ENCODE measurements around the gene ELF3.
"Not testable (repeated sequence)": the region's sequence is repeated elsewhere in the genome, so short reads cannot be mapped to it uniquely, and the experiment has no call there.

The ELF3 gene

DNA sequence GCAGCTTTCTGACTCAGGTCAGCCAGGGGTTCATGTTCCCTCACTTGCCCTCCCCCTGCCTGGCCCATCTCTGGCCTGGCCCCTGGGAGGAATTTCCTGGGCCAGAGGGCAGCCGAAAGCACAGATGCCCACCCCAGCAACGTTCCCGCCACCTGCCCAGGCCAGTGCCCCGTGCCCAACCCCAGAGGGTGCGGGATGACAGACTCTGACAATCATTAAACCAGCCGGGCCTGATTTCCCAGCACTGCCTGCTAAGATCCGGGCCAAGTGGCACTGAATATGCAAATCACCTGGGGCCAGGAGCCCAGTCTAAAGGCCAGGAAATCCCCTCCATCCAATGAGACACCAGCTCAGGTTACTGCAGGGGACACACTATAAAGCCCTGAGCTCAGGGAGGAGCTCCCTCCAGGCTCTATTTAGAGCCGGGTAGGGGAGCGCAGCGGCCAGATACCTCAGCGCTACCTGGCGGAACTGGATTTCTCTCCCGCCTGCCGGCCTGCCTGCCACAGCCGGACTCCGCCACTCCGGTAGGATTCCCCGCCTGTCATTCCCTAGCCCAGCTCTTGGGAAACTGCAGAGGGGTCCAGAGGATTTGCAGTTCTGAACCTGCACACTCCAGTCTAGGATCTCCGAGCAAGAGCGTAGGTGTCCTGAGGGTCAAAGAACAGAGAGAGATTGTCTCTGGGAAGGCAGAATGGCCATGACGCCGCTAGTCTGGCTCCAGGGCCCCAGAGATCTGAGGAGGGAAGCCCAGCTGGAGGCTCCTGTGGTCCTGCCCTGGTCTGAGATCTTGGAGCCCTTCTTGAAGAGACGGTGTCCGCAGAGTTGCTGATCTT lies at the start of gene ELF3:
Gene ELF3 (plus strand): TSS at position 408 of the 836 bp plus-strand sequence. CDS start 550 bp downstream, outside the sequence.
- in situ Hi-C loops (cut with HindIII; ENCODE audit: low pct_ligation_motif_present, low pct_unique_long_range_greater_than_20kb, low sequenced_read_pairs): no loop called here

DNA sequence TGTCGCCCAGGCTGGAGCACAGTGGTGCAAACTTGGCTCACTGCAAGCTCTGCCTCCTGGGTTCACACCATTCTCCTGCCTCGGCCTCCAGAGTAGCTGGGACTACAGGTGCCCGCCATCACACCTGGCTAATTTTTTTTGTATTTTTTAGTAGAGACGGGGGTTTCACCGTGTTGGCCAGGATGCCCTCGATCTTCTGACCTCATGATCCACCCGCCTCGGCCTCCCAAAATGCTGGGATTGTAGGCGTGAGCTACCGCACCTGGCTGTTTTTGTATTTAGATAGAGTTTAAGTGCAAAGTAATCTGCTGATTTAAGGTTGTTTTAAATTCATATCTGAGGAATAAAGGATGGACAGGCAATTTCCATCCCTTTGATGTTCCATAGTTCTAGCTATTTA lies 48.0 kb upstream of the ELF3 start:
- DNase-seq; in situ Hi-C loops (cut with HindIII; ENCODE audit: low pct_ligation_motif_present, low pct_unique_long_range_greater_than_20kb, low sequenced_read_pairs): not testable (repeated sequence)

More for the DNA sequence above, at the start of gene ELF3:
- DNase-seq: peak; percentile 99

GRCh38 chr1:201964261-201964660 lies 46.1 kb upstream of the ELF3 start:
- in situ Hi-C loops (cut with HindIII; ENCODE audit: low pct_ligation_motif_present, low pct_unique_long_range_greater_than_20kb, low sequenced_read_pairs): no loop called here
- no peak for DNase-seq

- in situ Hi-C loops (cut with HindIII; ENCODE audit: low pct_ligation_motif_present, low pct_unique_long_range_greater_than_20kb, low sequenced_read_pairs): no loop called here
- DNase-seq: peak; percentile 26
Measured at GRCh38 chr1:201966171-201966570, 44.2 kb upstream of the ELF3 start.

DNA sequence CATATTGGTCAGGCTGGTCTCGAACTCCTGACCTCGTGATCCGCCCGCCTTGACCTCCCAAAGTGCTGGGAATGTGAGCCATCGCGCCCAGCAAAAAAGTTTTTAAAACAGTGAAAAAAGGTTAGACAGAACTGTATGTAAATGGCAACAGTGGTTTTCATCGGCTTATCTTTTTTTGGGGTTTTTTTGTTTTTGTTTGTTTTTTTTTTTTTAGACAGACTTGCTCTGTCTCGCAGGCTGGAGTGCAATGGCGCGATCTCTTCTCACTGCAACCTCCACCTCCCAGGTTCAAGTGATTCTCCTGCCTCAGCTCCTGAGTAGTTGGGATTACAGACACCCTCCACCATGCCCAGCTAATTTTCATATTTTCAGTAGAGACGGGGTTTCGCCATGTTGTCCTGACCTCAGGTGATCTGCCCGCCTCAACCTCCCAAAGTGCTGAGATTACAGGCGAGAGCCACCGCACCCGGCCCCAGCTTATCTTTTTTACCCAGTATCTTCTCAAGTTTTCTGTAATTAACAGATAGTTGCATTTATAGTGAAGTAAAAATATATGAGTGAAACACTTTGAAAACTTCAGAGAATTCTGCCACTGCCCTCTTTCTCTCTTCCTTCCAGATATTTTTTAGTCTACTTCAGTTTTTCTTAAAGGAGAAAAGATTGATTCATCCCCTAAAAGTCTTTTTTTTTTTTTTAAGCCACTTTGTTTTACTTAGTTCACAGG lies 42.0 kb upstream of the ELF3 start:
- in situ Hi-C loops (cut with HindIII; ENCODE audit: low pct_ligation_motif_present, low pct_unique_long_range_greater_than_20kb, low sequenced_read_pairs): no loop called here
- no peak for DNase-seq

DNA sequence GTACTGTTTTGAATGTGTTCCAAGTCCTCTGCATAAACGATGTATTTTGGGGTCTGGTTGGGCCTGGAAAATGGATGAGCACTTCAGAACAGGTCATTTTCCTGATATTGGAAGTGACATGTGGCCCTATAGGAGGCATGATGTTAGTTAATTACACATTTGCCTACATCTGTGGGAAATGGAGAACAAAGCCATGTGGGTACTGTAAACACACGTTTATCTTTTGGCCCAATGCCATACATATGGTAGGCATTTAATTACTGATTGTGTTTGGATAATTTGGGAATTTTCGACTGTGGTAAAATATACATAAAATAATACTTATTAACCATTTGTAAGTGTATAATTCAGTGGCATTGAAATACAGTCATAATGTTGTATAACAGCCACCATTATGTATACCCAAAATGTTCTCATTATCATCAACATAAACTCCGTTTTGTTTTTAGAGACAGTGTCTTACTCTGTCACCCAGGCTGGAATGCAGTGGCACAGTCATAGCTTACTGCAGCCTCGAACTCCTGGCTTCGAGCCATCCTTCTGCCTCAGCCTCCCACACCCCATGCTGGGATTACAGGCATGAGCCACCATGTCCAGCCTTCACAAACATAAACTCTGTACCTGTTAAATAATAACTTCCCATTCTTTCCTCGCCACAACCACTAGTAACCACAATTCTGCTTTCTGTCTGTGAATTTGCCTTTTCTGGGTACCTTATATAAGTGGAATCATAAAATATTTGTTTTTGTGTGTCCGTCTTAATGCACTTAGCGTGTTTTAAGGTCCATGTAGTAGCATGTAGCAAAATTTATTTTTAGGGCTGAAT lies 39.8 kb upstream of the ELF3 start:
- in situ Hi-C loops (cut with HindIII; ENCODE audit: low pct_ligation_motif_present, low pct_unique_long_range_greater_than_20kb, low sequenced_read_pairs): no loop called here
- peak; percentile 58 for DNase-seq

- in situ Hi-C loops (cut with HindIII; ENCODE audit: low pct_ligation_motif_present, low pct_unique_long_range_greater_than_20kb, low sequenced_read_pairs): no loop called here
- DNase-seq: no peak
Measured at GRCh38 chr1:201982082-201982622, 28.2 kb upstream of the ELF3 start.

DNA sequence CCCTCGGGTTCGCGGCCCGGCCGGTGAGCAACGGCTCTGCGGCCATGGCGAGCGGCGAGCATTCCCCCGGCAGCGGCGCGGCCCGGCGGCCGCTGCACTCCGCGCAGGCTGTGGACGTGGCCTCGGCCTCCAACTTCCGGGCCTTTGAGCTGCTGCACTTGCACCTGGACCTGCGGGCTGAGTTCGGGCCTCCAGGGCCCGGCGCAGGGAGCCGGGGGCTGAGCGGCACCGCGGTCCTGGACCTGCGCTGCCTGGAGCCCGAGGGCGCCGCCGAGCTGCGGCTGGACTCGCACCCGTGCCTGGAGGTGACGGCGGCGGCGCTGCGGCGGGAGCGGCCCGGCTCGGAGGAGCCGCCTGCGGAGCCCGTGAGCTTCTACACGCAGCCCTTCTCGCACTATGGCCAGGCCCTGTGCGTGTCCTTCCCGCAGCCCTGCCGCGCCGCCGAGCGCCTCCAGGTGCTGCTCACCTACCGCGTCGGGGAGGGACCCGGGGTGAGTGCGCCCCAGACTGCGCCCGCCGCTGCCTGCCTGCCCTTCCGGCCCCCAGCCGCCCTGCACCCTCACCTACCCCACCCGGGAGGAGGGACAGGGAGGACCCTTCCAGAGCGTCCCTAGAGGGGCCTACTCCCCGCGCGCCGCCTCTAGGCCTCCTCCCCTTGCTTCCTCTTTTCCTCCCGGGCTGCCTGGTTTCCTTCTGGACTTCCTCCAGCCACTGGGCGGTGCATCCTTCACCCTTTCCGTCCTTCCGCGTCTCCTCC lies 27.6 kb upstream of the ELF3 start, which contains the start of gene RNPEP:
Gene RNPEP (plus strand): TSS at position 26 of the 757 bp plus-strand sequence. CDS start 19 bp downstream, at position 45.
- in situ Hi-C loops (cut with HindIII; ENCODE audit: low pct_ligation_motif_present, low pct_unique_long_range_greater_than_20kb, low sequenced_read_pairs): no loop called here
- peak; percentile 86 for DNase-seq

- in situ Hi-C loops (cut with HindIII; ENCODE audit: low pct_ligation_motif_present, low pct_unique_long_range_greater_than_20kb, low sequenced_read_pairs): no loop called here
Measured at GRCh38 chr1:201983380-201983805, 27.0 kb upstream of the ELF3 start.

DNA sequence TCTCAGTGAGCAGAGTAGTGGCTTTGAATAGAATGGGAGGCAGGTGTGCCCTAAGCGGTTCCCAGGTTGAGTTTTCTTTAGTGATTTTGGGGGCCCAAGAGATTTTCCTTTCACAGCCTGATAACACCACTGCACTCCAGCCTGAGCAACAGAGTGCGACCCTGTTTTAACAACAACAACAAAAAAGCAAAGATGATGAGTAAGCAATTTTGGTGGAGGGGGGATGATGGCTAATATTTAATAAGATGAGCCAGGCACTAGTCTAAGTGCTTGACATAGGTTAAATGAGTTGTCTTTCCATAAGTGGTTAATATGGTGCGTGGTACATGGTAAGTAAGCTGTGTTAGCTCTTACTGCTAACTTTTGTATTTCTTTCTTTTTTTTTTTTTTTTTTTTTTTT lies 25.9 kb upstream of the ELF3 start:
- DNase-seq: no peak
- in situ Hi-C loops (cut with HindIII; ENCODE audit: low pct_ligation_motif_present, low pct_unique_long_range_greater_than_20kb, low sequenced_read_pairs): no loop called here

More at GRCh38 chr1:201983380-201983805, 27.0 kb upstream of the ELF3 start:
- DNase-seq: no peak

GRCh38 chr1:201985355-201985754 lies 25.0 kb upstream of the ELF3 start:
- in situ Hi-C loops (cut with HindIII; ENCODE audit: low pct_ligation_motif_present, low pct_unique_long_range_greater_than_20kb, low sequenced_read_pairs): no loop called here
- no peak for DNase-seq

DNA sequence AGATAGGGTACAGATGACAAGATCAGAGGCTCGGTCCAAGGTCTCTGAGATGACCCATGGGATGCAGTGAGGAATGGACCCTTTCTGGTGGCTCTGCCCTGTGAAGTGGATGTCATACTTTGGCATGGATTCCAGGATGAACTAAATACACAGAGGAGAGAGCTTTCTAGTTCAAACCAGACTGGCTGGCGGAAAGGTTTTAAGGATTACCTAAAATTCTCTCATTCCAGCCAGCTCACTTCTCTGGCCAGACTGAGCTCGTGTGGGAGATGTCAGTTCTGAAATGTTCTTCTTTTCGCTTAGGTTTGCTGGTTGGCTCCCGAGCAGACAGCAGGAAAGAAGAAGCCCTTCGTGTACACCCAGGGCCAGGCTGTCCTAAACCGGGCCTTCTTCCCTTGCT lies 21.8 kb upstream of the ELF3 start:
- DNase-seq: no peak
- in situ Hi-C loops (cut with HindIII; ENCODE audit: low pct_ligation_motif_present, low pct_unique_long_range_greater_than_20kb, low sequenced_read_pairs): no loop called here

DNA sequence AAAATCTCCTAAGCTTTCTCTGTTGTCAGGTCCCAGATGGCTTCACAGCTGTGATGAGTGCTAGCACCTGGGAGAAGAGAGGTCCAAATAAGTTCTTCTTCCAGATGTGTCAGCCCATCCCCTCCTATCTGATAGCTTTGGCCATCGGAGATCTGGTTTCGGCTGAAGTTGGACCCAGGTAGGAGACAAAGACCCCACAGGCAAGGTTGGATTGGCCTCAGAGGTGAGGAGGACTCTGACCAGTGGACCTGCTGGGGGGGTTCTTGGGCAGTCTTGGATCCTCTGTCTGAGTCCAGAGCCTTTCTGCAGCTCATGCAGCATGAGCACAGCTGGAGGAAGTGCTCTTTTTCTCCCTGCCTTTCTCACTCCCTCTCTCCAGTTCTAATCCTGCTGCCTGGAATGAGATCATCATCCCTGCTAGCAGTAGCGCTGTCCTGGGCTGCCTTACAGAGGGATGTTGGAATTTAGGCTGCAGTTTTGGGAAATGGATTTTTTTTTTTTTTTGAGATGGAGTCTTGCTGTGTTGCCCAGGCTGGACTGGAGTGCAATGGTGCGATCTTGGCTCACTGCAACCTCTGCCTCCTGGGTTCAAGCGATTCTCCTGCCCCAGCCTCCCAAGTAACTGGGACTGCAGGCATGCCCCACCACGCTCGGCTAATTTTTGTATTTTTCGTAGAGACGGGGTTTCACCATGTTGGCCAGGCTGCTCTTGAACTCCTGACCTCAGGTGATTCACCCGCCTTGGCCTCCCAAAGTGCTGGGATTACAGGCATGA lies 20.8 kb upstream of the ELF3 start:
- DNase-seq: no peak
- in situ Hi-C loops (cut with HindIII; ENCODE audit: low pct_ligation_motif_present, low pct_unique_long_range_greater_than_20kb, low sequenced_read_pairs): no loop called here

- in situ Hi-C loops (cut with HindIII; ENCODE audit: low pct_ligation_motif_present, low pct_unique_long_range_greater_than_20kb, low sequenced_read_pairs): no loop called here
- DNase-seq: no peak
Measured at GRCh38 chr1:201990427-201990826, 20.0 kb upstream of the ELF3 start.

DNA sequence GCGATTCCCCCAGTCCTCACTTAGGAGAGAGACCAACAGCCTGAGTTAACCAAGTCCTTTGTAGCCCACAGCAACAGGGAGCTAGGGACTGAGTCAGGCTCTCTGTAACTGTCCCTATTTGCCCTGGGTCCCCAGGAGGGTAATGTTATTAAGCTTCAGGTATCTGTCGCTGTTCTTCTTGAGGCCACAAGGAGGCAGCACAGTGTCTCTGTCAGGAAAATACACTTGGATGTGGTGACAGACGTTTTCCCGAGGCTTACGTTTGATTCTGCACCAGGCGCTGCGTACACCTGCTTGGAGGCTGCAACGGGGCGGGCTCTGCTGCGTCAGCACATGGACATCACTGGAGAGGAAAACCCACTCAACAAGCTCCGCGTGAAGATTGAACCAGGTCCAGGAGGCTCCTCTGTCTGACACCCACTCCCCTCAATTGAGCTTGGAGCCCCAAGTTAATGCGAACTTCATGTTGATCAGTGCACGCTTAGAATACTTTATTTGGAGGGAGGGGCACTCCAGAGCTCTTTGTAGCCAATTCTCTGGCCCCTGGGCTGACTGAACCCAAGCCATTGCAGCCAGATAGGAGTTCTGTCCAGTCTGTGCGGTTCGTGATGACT lies 10.7 kb upstream of the ELF3 start:
- in situ Hi-C loops (cut with HindIII; ENCODE audit: low pct_ligation_motif_present, low pct_unique_long_range_greater_than_20kb, low sequenced_read_pairs): no loop called here
- DNase-seq: peak; percentile 64

- no peak for DNase-seq
- in situ Hi-C loops (cut with HindIII; ENCODE audit: low pct_ligation_motif_present, low pct_unique_long_range_greater_than_20kb, low sequenced_read_pairs): no loop called here
Measured at GRCh38 chr1:202002507-202002906, 7.9 kb upstream of the ELF3 start.

DNA sequence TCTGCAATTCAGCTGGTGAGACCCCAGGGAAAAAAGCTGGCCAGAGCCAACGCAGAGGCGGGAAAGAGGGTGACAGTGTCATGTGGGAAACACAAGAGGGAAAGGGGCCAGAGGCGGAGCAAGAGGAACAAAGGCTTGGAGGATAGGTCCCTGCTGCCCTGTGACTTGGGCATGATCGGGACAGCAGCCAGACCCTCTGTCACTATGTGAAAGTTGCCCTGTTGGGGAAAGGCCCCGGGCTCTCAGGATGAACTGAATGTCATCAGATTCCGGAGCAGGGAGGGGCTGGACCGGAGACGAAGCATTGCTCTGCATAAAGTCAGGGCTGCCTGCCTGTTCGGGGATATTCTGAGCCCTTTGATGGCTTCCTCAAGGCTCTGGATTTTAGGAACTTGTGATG lies 5.7 kb upstream of the ELF3 start:
- in situ Hi-C loops (cut with HindIII; ENCODE audit: low pct_ligation_motif_present, low pct_unique_long_range_greater_than_20kb, low sequenced_read_pairs): no loop called here

More for the DNA sequence above, 5.7 kb upstream of the ELF3 start:
- DNase-seq: no peak
